H54 (cell line): ENCODE measurements around the gene ELOVL2.
"Not testable (repeated sequence)": the region's sequence is repeated elsewhere in the genome, so short reads cannot be mapped to it uniquely, and the experiment has no call there.

Source experiments
- DNase-seq: peaks from one replicate; pipeline ENCODE4 v3.0.0; 2011; ENCODE audit warnings: low spot score, mixed read lengths; ENCODE audit not compliant: insufficient read length
- FAIRE-seq: peaks from 3 replicates; lab custom pipeline; 2011; peaks lifted over from hg19 to GRCh38; lab: Jason Lieb, UNC
- POLR2A ChIP-seq: IDR thresholded peaks from 2 replicates; pipeline ENCODE4 v1.6.1; 2011; ENCODE audit warnings: low read depth, mild to moderate bottlenecking, low read length

ELOVL2 gene

GRCh38 chr6:11043961-11044711 is at the start of gene ELOVL2:
Gene ELOVL2 (minus strand): TSS chr6:11044305. CDS start chr6:11044230, 75 bp downstream.
- DNase-seq (peak; percentile 63), FAIRE-seq (no peak)
- no peak for TF ChIP-seq POLR2A

DNA sequence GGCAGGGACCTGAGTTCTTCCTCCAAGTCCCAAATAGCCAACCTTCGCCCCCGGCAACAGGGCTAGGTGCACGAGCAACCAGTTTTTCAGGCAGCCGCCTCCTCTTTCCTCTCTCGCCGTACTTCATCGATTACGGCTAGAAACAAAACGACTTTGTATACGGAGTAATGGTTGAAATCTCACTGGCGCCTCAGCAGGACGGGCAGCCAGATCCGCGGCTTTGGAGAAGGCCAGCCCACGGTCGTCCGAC is 49.2 kb upstream of the ELOVL2 start:
- FAIRE-seq (no peak), DNase-seq (no peak)

GRCh38 chr6:11092668-11093375 is 48.7 kb upstream of the ELOVL2 start:
- no peak for FAIRE-seq
- TF ChIP-seq POLR2A = no peak
- DNase-seq = peak; percentile 55

More for the DNA sequence above, 49.2 kb upstream of the ELOVL2 start:
- no peak for TF ChIP-seq POLR2A

DNA sequence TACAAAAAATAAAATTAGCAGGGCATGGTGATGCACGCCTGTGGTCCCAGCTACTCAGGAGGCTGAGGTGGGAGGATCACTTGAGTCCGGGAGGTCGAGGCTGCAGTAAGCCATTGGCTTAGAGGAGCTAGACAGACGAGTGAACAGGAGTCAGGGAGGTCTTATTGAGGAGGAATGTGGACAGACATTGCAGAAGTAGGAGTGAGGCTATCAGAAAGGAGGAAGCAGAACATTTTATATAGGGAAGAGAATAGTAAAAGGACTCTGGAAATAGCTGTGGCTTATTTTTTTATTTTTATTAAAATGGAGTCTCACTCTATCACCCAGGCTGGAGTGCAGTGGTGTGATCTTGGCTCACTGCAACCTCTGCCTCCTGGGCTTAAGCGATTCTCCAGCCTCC is 47.0 kb upstream of the ELOVL2 start:
- FAIRE-seq = not testable (repeated sequence)

DNA sequence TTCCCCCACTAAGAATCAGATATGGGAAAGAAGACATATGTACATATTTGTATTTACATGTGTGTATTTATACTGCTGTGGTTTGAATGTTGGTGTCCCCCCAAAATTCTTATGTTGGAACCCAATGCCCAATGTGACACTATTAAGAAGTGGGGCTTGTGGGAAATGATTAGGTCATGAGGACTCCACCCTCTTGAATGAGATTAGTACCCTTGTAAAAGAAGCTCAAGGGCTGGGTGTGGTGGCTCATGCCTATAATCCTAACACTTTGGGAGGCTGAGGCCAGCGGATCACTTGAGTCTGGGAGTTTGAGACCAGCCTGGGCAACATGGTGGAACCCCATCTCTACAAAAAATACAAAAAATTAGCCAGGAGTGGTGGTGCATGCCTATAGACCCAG is 45.6 kb upstream of the ELOVL2 start:
- DNase-seq (no peak), FAIRE-seq (no peak)
- no peak for TF ChIP-seq POLR2A

More for the DNA sequence above, 47.0 kb upstream of the ELOVL2 start:
- not testable (repeated sequence) for DNase-seq

GRCh38 chr6:11087141-11087812 is 43.2 kb upstream of the ELOVL2 start:
- not testable (repeated sequence) for DNase-seq, FAIRE-seq

DNA sequence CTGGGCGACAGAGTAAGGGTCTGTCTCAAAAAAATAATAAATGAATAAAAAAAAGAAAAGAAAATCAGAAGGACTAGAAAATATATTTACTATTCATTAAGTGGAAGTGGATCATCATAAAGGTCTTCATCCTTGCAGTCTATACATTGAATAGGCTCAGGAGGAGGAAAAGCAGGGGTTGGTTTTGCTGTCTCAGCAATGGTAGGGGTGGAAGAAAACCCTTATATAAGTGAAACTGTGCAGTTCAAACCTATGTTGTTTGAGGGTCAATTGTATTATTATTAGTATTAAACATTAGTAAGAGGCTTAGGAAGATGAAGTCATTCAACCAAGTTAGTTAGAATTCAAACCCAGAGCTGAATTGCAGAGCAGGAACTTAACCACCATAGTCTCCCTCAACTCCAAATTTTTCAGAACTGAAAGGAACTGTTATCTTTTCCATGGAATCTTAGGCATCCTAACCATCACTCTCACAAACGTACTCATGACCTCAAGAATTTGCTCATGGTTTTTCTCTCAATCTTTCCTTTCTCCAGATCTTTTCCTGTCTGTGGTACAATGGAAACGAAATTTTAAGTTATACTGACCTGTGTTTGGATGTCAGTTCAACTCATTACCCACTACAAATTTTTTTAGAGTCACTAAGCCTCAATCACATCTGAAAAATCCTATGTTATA is 41.8 kb upstream of the ELOVL2 start:
- no peak for TF ChIP-seq POLR2A
- FAIRE-seq (no peak), DNase-seq (peak; percentile 33)

- no peak for DNase-seq
- no peak for TF ChIP-seq POLR2A
- no peak for FAIRE-seq
These were observed 39.9 kb upstream of the ELOVL2 start for GRCh38 chr6:11083956-11084355.

DNA sequence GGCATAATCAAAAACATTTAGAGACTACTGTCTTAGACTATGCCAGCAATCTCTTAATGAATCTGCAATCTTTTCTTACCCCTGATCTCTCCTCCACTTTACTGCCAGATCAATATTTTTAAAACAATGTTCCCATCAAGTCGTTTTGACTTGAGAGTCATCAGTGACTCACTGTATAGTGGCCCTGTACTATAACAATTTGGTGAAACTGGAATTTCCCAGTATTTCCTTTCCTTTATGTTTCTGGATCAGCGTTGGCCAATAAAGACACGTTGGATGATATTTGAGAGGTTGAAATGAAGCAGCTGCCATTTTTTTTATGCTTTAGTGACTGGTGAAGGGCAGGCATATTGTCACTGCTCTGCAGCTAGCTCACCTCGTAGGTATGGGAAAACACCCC is 39.4 kb upstream of the ELOVL2 start:
- FAIRE-seq (no peak), DNase-seq (peak; percentile 35)
- no peak for TF ChIP-seq POLR2A

DNA sequence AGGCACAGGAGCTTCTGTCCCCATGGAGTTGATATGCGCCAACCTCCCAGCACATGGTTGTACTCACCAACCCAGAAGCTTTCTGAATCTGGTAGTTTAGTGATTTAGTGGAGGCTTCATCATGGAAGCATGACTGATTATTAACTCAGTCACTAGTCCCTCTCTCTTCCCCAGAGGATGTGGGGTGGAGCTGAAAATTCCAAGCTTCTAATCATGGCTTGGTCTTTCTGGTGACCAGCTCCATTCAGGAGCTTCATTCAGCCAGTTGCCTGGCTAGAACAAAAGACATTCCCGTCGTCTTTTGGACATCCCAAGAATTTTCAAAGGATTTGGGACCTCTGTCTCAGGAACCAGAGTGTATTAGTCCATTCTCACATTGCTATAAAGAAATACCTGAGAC is 36.2 kb upstream of the ELOVL2 start:
- FAIRE-seq (no peak), DNase-seq (no peak)
- TF ChIP-seq POLR2A = no peak

DNA sequence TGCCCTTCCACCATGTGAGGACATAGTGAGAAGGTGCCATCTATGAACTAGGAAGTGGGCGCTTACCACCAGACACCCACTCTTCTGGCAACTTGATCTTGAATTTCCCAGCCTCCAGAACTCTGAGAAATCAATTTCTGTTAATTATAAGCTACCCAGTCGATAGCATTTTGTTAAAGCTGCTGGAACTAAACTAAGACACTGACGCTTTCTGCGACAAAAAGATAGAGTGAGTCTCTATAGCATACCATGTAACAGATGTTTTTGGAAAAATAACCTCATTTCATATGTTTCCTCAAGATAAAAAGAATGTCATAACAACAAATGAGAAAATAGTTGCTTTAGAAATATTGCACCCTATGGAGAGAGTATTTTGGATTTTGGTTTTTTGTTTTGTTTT is 34.2 kb upstream of the ELOVL2 start:
- FAIRE-seq (no peak), DNase-seq (no peak)
- no peak for TF ChIP-seq POLR2A

- TF ChIP-seq POLR2A = no peak
- DNase-seq = no peak
- no peak for FAIRE-seq
These were observed 32.4 kb upstream of the ELOVL2 start for GRCh38 chr6:11076540-11076939.

DNA sequence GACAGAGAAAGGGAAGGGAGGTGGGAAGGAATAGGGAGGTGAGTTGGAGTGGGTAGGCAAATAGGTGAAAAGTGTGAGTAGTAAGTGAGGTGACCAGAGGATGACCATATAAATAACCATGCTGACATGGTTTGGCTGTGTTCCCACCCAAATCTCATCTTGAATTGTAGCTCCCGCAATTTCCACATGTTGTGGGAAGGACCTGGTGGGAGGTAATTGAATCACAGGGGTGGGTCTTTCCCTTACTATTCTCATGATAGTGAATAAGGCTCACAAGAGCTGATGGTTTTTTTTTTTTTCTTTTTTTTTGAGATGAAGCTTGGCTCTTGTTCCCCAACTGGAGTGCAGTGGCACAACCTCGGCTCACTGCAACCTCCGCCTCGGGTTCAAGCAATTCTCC is 28.0 kb upstream of the ELOVL2 start:
- TF ChIP-seq POLR2A = no peak
- no peak for DNase-seq
- FAIRE-seq = no peak

- no peak for TF ChIP-seq POLR2A
- FAIRE-seq (peak; percentile 53), DNase-seq (no peak)
These were observed 25.7 kb upstream of the ELOVL2 start for GRCh38 chr6:11069760-11070159.

- no peak for FAIRE-seq
- TF ChIP-seq POLR2A = no peak
These were observed 23.2 kb upstream of the ELOVL2 start for GRCh38 chr6:11067348-11067747.

More at GRCh38 chr6:11067348-11067747, 23.2 kb upstream of the ELOVL2 start:
- no peak for DNase-seq
